ENCODE measurements around the gene HRAS. TPM values are rescaled to one million over a fixed set of nuclear protein-coding genes. Genes with fewer than 3 reads are reported as not detected.
A peak's percentile ranks its signal among the peaks of the same experiment; 100 is the strongest.

Gene HRAS
- total and polyA plus RNA-seq, 2 of the 13 experiments (the other 11 are each of a cell fraction or from before 2014, with no cell fraction given): 32.9 to 50.0 TPM

- TF ChIP-seq, protein P1, sequence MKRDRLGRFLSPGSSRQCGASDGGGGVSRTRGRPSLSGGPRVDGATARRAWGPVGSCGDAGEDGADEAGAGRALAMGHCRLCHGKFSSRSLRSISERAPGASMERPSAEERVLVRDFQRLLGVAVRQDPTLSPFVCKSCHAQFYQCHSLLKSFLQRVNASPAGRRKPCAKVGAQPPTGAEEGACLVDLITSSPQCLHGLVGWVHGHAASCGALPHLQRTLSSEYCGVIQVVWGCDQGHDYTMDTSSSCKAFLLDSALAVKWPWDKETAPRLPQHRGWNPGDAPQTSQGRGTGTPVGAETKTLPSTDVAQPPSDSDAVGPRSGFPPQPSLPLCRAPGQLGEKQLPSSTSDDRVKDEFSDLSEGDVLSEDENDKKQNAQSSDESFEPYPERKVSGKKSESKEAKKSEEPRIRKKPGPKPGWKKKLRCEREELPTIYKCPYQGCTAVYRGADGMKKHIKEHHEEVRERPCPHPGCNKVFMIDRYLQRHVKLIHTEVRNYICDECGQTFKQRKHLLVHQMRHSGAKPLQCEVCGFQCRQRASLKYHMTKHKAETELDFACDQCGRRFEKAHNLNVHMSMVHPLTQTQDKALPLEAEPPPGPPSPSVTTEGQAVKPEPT (CRISPR knock-in tag; IDR thresholded peaks at IDR 0.05; ENCODE audit: low read depth): 0 out of 2 replicates have a peak, but pooled peaks have one; percentile 38
- TF ChIP-seq, protein P2, sequence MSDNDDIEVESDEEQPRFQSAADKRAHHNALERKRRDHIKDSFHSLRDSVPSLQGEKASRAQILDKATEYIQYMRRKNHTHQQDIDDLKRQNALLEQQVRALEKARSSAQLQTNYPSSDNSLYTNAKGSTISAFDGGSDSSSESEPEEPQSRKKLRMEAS (IDR thresholded peaks at IDR 0.05): 0 out of 2 replicates have a peak, but pooled peaks have one; percentile 40
- TF ChIP-seq GABPA (IDR thresholded peaks at IDR 0.05; ENCODE audit: low read depth, low read length) (no peak), GABPA (CRISPR knock-in tag; IDR thresholded peaks at IDR 0.05; ENCODE audit: low read depth) (no peak), ZFX (CRISPR knock-in tag; IDR thresholded peaks at IDR 0.05; ENCODE audit: low read depth) (0 out of 2 replicates have a peak, but pooled peaks have one; percentile 17), ZNF484 (CRISPR knock-in tag; IDR thresholded peaks at IDR 0.05; ENCODE audit: borderline replicate concordance, low read depth) (no peak), ZNF710 (CRISPR knock-in tag; IDR thresholded peaks at IDR 0.05; ENCODE audit: borderline replicate concordance) (no peak)
- TF ChIP-seq, protein P3, sequence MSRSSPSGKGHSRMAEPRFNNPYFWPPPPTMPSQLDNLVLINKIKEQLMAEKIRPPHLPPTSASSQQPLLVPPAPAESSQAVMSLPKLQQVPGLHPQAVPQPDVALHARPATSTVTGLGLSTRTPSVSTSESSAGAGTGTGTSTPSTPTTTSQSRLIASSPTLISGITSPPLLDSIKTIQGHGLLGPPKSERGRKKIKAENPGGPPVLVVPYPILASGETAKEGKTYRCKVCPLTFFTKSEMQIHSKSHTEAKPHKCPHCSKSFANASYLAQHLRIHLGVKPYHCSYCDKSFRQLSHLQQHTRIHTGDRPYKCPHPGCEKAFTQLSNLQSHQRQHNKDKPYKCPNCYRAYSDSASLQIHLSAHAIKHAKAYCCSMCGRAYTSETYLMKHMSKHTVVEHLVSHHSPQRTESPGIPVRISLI (CRISPR knock-in tag; IDR thresholded peaks at IDR 0.05; ENCODE audit: borderline replicate concordance): 0 out of 2 replicates have a peak, but pooled peaks have one; percentile 39
- TF ChIP-seq, protein P4, sequence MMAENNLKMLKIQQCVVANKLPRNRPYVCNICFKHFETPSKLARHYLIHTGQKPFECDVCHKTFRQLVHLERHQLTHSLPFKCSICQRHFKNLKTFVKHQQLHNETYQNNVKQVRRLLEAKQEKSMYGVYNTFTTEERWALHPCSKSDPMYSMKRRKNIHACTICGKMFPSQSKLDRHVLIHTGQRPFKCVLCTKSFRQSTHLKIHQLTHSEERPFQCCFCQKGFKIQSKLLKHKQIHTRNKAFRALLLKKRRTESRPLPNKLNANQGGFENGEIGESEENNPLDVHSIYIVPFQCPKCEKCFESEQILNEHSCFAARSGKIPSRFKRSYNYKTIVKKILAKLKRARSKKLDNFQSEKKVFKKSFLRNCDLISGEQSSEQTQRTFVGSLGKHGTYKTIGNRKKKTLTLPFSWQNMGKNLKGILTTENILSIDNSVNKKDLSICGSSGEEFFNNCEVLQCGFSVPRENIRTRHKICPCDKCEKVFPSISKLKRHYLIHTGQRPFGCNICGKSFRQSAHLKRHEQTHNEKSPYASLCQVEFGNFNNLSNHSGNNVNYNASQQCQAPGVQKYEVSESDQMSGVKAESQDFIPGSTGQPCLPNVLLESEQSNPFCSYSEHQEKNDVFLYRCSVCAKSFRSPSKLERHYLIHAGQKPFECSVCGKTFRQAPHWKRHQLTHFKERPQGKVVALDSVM (CRISPR knock-in tag; IDR thresholded peaks at IDR 0.05): no peak
Observed at GRCh38 chr11:553988-554340, 18.6 kb upstream of the HRAS start (continued).
